ENCODE measurements around the gene MPZL2. TPM values are rescaled to one million over a fixed set of nuclear protein-coding genes. Genes with fewer than 3 reads are reported as not detected.

MPZL2 gene
- total and polyA plus RNA-seq, 2 of the 13 experiments (the other 11 are each of a cell fraction or from before 2014, with no cell fraction given): 27.9 to 53.7 TPM

- TF ChIP-seq ZNF883 (CRISPR knock-in tag; IDR thresholded peaks at IDR 0.05; ENCODE audit: not compliant biosample characterization) (no peak), ZNF407 (CRISPR knock-in tag; IDR thresholded peaks at IDR 0.05; ENCODE audit: not compliant biosample characterization) (no peak), NPAS2 (CRISPR knock-in tag; IDR thresholded peaks at IDR 0.05; ENCODE audit: borderline replicate concordance) (no peak)
Measured at GRCh38 chr11:118226296-118226695, 37.8 kb downstream of the MPZL2 start (continued).

- Histone ChIP-seq H3K4me2 (ENCODE audit: low read depth, low read length) (no peak within 1 kb of the TSS), H3K4me3 (replicated peaks in 1 of 3; ENCODE audit: insufficient read depth in 1 of 3, low read depth in 2 of 3, low read length in 3 of 3) (no peak within 1 kb of the TSS), H3K9me3 (ENCODE audit: low read length) (no peaks in the 10 kb centered on the region), H3K9ac (ENCODE audit: insufficient read depth, low read depth, low read length) (no peak within 1 kb of the TSS), H3K79me2 (ENCODE audit: insufficient read depth, low read length) (no peaks in the 10 kb centered on the region), H4K20me1 (ENCODE audit: insufficient read depth, low read length) (no peaks in the 10 kb centered on the region), H3K36me3 (replicated peaks in 1 of 2; ENCODE audit: control insufficient read depth in 1 of 2, insufficient read depth in 2 of 2, low read length in 2 of 2) (peaks cover 0 to 5% of the 10 kb centered on the region in 2 experiments; a peak in 2 of 5 replicates), H3K27ac (ENCODE audit: extremely low read length, insufficient read depth, low read length) (no peak within 1 kb of the TSS), H2AFZ (ENCODE audit: low read length) (no peak within 1 kb of the TSS), H3K27me3 (ENCODE audit: control insufficient read depth in 1 of 2, insufficient read depth in 2 of 2, low read length in 2 of 2) (no peaks in the 10 kb centered on the region), H3K4me1 (ENCODE audit: insufficient read depth, low read length) (peaks cover 12% of the 10 kb centered on the region)
- intact Hi-C loops (cut with micrococcal nuclease; ENCODE audit: unreplicated experiment): no loop called here
- FAIRE-seq (no peak), ATAC-seq (no peak), DNase-seq (ENCODE audit: low spot score) (no peak)
- in situ Hi-C loops (cut with HindIII; ENCODE audit: extremely low pct_ligation_motif_present, low pct_unique_long_range_greater_than_20kb): no loop called here
- CTCF ChIA-PET (ENCODE audit: low intra/inter-chr PET ratio, low total read pairs): no interaction called here
- 91% methylated on average over 6 of the region's 6 CpGs for WGBS (ENCODE audit: low lambda C conversion rate)
- BruUV-seq (replicated peaks): no TSS peak
- POLR2A ChIA-PET: no interaction called here
- TF ChIP-seq BRF2 (CRISPR knock-in tag; IDR thresholded peaks at IDR 0.05) (no peak), ZMYM2 (CRISPR knock-in tag; IDR thresholded peaks at IDR 0.05) (no peak), ZZZ3 (CRISPR knock-in tag; IDR thresholded peaks at IDR 0.05; ENCODE audit: borderline replicate concordance) (no peak), DNMT3B (CRISPR knock-in tag; conservative IDR thresholded peaks at IDR 0.05) (no peak), ZNF773 (CRISPR knock-in tag; IDR thresholded peaks at IDR 0.05; ENCODE audit: borderline replicate concordance) (no peak), RFX3 (CRISPR knock-in tag; IDR thresholded peaks at IDR 0.05) (no peak), XBP1 (CRISPR knock-in tag; IDR thresholded peaks at IDR 0.05) (no peak), GATAD1 (CRISPR knock-in tag; IDR thresholded peaks at IDR 0.05) (no peak), ZNF644 (CRISPR knock-in tag; IDR thresholded peaks at IDR 0.05; ENCODE audit: low read depth) (no peak), MIER2 (CRISPR knock-in tag; IDR thresholded peaks at IDR 0.05) (no peak), REL (CRISPR knock-in tag; conservative IDR thresholded peaks at IDR 0.05) (no peak), TOE1 (CRISPR knock-in tag; IDR thresholded peaks at IDR 0.05) (no peak)
Measured at GRCh38 chr11:118224511-118225188, 39.4 kb downstream of the MPZL2 start, which contains the start of gene JAML. JAML (minus strand) TSS chr11:118225011; CDS start chr11:118214866, 10,145 bp downstream.
